CD4-positive, alpha-beta memory T cell (primary cell): ENCODE results near the gene UBE2E1. TPM values are rescaled to one million over a fixed set of nuclear protein-coding genes. Genes with fewer than 3 reads are reported as not detected.
A peak's percentile ranks its signal among the peaks of the same experiment; 100 is the strongest.

Source experiments
- CTCF ChIA-PET: fragments of 350-600 bp; sonication (Branson Sonifier 250); formaldehyde crosslinking; loops from one replicate; lab custom pipeline; 2021; ENCODE audit warnings: inconsistent platforms; ENCODE audit not compliant: partially characterized antibody; lab: Charles Lee
- POLR2A ChIA-PET: fragments of 350-600 bp; sonication (Branson Sonifier 250); formaldehyde crosslinking; loops from one replicate; lab custom pipeline; 2021; ENCODE audit not compliant: partially characterized antibody; lab: Charles Lee
- DNase-seq, 5 donors: peaks; one replicate each; pipeline versions ENCODE4 v3.0.0 to v3.0.0-alpha.2; 2020 to 2022; ENCODE audit warnings: mixed read lengths in 1 of 5
- H3K27ac ChIP-seq: one replicate; pipeline ENCODE4 v1.7.0; 2013; ENCODE audit warnings: low read depth, low read length
- H3K27me3 ChIP-seq: 2 replicates; pipeline ENCODE4 v1.7.0; 2013; ENCODE audit warnings: mild to moderate bottlenecking, low read length, moderate library complexity; ENCODE audit not compliant: insufficient read depth
- H3K36me3 ChIP-seq: 2 replicates; pipeline ENCODE4 v1.7.0; 2013; ENCODE audit warnings: mild to moderate bottlenecking, low read length, moderate library complexity; ENCODE audit not compliant: insufficient read depth
- H3K4me1 ChIP-seq: 2 replicates; pipeline ENCODE4 v1.7.0; 2013; ENCODE audit warnings: mild to moderate bottlenecking, low read length, moderate library complexity; ENCODE audit not compliant: insufficient read depth
- H3K4me3 ChIP-seq, 2 donors: one replicate each; pipeline ENCODE4 v1.7.0; 2013; ENCODE audit warnings: low read length in 2 of 2, mild to moderate bottlenecking in 1 of 2
- H3K9me3 ChIP-seq, 2 donors: one replicate each; pipeline ENCODE4 v1.7.0; 2013; ENCODE audit warnings: low read length in 2 of 2, control low read depth in 1 of 2; ENCODE audit not compliant: control insufficient read depth in 1 of 2
- H3K27ac Mint-ChIP-seq, 7 donors: one replicate each; pipeline ENCODE4 v1.8.0; 2020 to 2021; ENCODE audit warnings: mixed read lengths in 7 of 7, mild to moderate bottlenecking in 6 of 7, inconsistent platforms in 3 of 7, moderate library complexity in 3 of 7
- H3K27me3 Mint-ChIP-seq, 2 donors: one replicate each; pipeline ENCODE4 v1.8.0; 2020 to 2021; ENCODE audit warnings: mixed read lengths in 2 of 2
- H3K36me3 Mint-ChIP-seq, 2 donors: one replicate each; pipeline ENCODE4 v1.8.0; 2020 to 2021; ENCODE audit warnings: mixed read lengths in 2 of 2, inconsistent platforms in 1 of 2, mild to moderate bottlenecking in 1 of 2
- H3K4me1 Mint-ChIP-seq, 4 donors: one replicate each; pipeline ENCODE4 v1.8.0; 2020 to 2021; ENCODE audit warnings: mixed read lengths in 4 of 4, mild to moderate bottlenecking in 1 of 4
- H3K4me3 Mint-ChIP-seq, 8 donors: one replicate each; pipeline ENCODE4 v1.8.0; 2020 to 2021; ENCODE audit warnings: mixed read lengths in 8 of 8, mild to moderate bottlenecking in 7 of 8, moderate library complexity in 6 of 8, inconsistent platforms in 3 of 8
- H3K9me3 Mint-ChIP-seq, 8 donors: one replicate each; pipeline ENCODE4 v1.8.0; 2020 to 2021; ENCODE audit warnings: mixed read lengths in 8 of 8, mild to moderate bottlenecking in 5 of 8, inconsistent platforms in 3 of 8, moderate library complexity in 1 of 8
- intact Hi-C: fragments of 100-400 bp; cut with micrococcal nuclease; formaldehyde crosslinking; loops from one replicate; pipeline ENCODE4 v1.15.1; 2023
- polyA plus RNA-seq, 2 donors: library from polyadenylated mRNA; unstranded; fragments of 300-500 nt; fragmentation: Illumina TruSeq; gene quantifications; one replicate each; pipeline ENCODE4 v1.2.3, GENCODE V29; 2021
- total RNA-seq, 2 experiments: library from RNA; stranded (reverse); gene quantifications; one replicate each; pipeline ENCODE4 v1.2.3, GENCODE V29; 2021

Gene UBE2E1
- total and polyA plus RNA-seq, 4 experiments from 2014 or later: 10.9 to 61.4 (median 35.7) TPM

DNA sequence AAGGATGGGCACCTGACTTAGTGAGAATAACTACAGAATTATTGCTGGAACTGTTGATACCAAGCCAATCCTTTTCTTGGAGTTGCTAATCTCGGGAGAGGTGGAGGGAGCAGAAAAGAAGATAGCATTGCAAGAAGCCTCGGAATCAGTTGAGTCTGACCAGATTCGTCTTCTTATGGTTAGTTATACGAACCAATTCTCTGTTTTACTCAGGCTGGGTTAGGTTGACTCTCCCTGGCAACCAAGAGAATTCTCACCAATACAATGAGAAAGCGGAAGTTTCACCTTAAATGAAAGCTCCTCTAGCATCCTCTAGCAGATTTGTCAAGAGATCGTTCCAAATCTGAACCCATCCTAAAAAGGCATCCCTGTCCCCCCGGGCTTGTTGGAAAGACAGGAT is 43.5 kb upstream of the UBE2E1 start:
- POLR2A ChIA-PET: no interaction called here
- no peaks in the 10 kb centered on the region for H3K27me3 ChIP-seq
- peak overlapping the region in 7 of 8 donors; percentile 59 to 81 (median 77) for H3K4me3 Mint-ChIP-seq
- H3K9me3 Mint-ChIP-seq: peaks cover 0 to 3% (median 0%) of the 10 kb centered on the region in 8 donors
- DNase-seq: no peak
- H3K4me3 ChIP-seq: no peak overlapping the region
- intact Hi-C loops: no loop called here
- peaks cover 0 to 2% of the 10 kb centered on the region in 2 donors for H3K27me3 Mint-ChIP-seq
- peaks cover 13 to 27% (median 19%) of the 10 kb centered on the region in 4 donors for H3K4me1 Mint-ChIP-seq
- no peak overlapping the region for H3K27ac ChIP-seq
- peaks cover 18% of the 10 kb centered on the region for H3K4me1 ChIP-seq
- peak overlapping the region in 4 of 7 donors; percentile 8 to 52 (median 36) for H3K27ac Mint-ChIP-seq
- H3K36me3 Mint-ChIP-seq: no peaks in the 10 kb centered on the region
- H3K9me3 ChIP-seq: no peaks in the 10 kb centered on the region
- no peaks in the 10 kb centered on the region for H3K36me3 ChIP-seq
- CTCF ChIA-PET: no interaction called here

DNA sequence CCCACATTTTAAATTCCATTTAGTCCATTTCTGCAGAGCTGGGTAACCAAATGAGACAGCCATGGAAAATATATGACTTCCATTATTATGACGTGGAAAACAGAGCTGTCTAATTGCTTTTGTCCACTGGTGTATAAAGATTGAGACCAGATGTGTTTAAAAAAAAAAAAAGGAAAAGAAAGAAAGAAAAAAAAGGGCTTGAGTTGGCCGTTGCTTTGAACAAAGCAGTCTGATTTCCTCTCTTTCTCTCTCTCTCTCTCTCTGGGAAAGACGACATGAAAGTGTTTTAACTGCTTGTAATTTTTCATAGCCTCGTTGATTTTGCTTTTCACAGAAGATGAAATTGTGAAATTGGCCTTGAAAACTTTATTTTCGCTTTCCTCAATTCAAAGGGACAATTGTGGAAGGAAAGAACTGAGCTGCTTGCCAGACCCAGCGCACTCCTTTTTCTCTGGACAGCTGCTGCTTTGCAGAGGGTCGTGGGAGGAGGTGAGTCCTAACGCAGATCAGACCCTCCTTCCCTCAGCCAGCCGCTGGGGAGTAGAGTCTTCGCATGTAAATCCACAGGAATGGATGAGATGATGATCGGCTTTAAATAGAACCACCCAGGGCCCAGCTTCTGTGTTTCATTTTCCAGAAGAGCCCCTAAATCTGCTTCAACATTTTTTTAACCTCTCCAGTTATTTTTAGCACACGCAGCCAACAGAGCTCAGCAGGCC is 42.8 kb upstream of the UBE2E1 start:
- peaks cover 13 to 27% (median 19%) of the 10 kb centered on the region in 4 donors for H3K4me1 Mint-ChIP-seq
- no peak for DNase-seq
- POLR2A ChIA-PET: no interaction called here
- H3K4me1 ChIP-seq: peaks cover 18% of the 10 kb centered on the region
- peak overlapping the region in 7 of 8 donors; percentile 59 to 81 (median 77) for H3K4me3 Mint-ChIP-seq
- intact Hi-C loops: no loop called here
- no peaks in the 10 kb centered on the region for H3K27me3 ChIP-seq
- no peaks in the 10 kb centered on the region for H3K36me3 ChIP-seq
- H3K4me3 ChIP-seq: no peak overlapping the region
- no peaks in the 10 kb centered on the region for H3K9me3 ChIP-seq
- H3K9me3 Mint-ChIP-seq: peaks cover 0 to 3% (median 0%) of the 10 kb centered on the region in 8 donors
- no peak overlapping the region for H3K27ac ChIP-seq
- H3K27ac Mint-ChIP-seq: peak overlapping the region in 1 of 7 donors; percentile 48
- H3K27me3 Mint-ChIP-seq: peaks cover 0 to 2% of the 10 kb centered on the region in 2 donors
- no peaks in the 10 kb centered on the region for H3K36me3 Mint-ChIP-seq
- CTCF ChIA-PET: interaction anchor here (0.6 kb wide), 1 partner anchor 57 kb away, joined by 3 read pairs; no protein-coding TSS in a partner anchor

DNA sequence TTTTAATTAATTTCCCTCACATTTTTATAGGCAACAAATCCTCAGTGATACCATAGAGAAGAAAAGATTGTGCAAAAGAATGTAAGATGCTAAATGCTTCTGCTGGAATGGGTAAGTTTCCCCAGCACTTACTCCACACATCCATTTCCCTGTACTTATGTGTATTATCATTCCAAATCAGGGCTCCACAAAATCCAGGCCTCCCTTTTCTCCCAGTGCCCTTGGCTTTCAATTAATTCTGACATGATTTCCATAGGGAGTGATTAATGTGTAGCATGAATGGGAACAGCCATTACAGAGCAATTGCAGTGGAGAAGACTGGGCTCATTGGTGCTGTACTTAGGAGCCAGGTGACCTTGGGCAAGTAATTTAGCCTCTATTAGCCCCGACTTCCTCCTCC is 41.3 kb upstream of the UBE2E1 start:
- POLR2A ChIA-PET: no interaction called here
- H3K27ac Mint-ChIP-seq: no peak overlapping the region
- peaks cover 0 to 3% (median 0%) of the 10 kb centered on the region in 8 donors for H3K9me3 Mint-ChIP-seq
- intact Hi-C loops: no loop called here
- no peak overlapping the region for H3K4me3 Mint-ChIP-seq
- no peak for DNase-seq
- peaks cover 18% of the 10 kb centered on the region for H3K4me1 ChIP-seq
- peaks cover 13 to 27% (median 19%) of the 10 kb centered on the region in 4 donors for H3K4me1 Mint-ChIP-seq
- CTCF ChIA-PET: no interaction called here
- H3K36me3 Mint-ChIP-seq: no peaks in the 10 kb centered on the region
- H3K27me3 ChIP-seq: no peaks in the 10 kb centered on the region
- no peaks in the 10 kb centered on the region for H3K9me3 ChIP-seq
- H3K4me3 ChIP-seq: no peak overlapping the region
- H3K27ac ChIP-seq: no peak overlapping the region
- no peaks in the 10 kb centered on the region for H3K27me3 Mint-ChIP-seq
- no peaks in the 10 kb centered on the region for H3K36me3 ChIP-seq

DNA sequence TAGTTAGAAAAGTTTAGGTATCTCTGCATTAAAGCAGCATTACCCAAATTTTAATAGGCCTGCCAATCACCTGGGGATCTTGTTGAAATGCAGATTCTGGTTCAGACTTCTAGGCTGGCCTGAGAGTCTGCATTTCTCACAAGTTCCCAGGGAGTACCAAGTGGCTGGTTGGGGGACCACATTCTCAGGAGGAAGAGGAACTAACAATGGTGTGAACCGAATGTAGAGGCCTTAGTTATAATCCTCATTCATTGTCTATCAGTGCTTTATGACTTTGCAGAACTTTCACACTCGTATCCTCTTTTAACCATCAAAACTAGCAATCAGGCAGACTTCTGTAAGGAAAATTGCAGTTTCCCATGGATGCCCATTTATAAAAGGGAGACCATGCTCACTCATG is 38.2 kb upstream of the UBE2E1 start:
- H3K27me3 ChIP-seq: no peaks in the 10 kb centered on the region
- H3K36me3 ChIP-seq: no peaks in the 10 kb centered on the region
- Mint-ChIP-seq H3K27ac (no peak overlapping the region), H3K4me3 (no peak overlapping the region), H3K9me3 (peaks cover 0 to 3% (median 0%) of the 10 kb centered on the region in 8 donors), H3K36me3 (no peaks in the 10 kb centered on the region), H3K27me3 (no peaks in the 10 kb centered on the region), H3K4me1 (peaks cover 2 to 7% (median 4%) of the 10 kb centered on the region in 4 donors)
- DNase-seq: no peak
- peaks cover 6% of the 10 kb centered on the region for H3K4me1 ChIP-seq
- no peak overlapping the region for H3K27ac ChIP-seq
- no peaks in the 10 kb centered on the region for H3K9me3 ChIP-seq
- ChIA-PET CTCF (no interaction called here), POLR2A (no interaction called here)
- no peak overlapping the region for H3K4me3 ChIP-seq
- intact Hi-C loops: no loop called here

DNA sequence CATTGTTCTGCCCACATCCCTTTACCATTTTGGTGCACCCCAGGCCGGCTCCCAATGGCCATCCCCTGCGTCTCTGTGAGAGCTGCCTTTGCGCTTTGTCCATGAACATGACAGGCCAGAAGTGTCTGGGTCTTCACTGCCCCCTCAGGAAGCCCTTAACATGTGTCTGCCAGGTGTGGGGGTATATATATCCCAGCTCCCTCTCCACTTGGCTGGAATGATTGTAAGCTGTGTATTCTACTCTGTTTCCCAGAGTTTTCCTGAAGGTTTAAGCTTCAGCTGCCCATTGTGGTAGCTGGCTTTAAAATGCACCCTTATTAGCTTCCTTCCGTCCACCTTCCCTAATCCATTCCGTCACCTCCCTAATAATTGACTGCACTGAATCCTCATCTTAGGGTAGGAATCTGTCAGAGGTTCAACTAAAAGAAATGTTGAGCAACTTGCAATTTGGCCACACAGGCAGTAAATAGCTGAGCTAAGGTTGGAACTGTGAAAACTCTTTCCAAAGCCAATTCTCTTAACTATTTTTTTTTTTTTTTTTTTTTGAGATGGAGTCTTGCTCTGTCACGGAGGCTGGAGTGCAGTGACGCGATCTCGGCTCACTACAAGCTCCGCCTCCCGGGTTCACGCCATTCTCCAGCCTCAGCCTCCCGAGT is 30.4 kb upstream of the UBE2E1 start:
- H3K27me3 Mint-ChIP-seq: peaks cover 0 to 5% of the 10 kb centered on the region in 2 donors
- H3K9me3 Mint-ChIP-seq: peaks cover 0 to 2% (median 0%) of the 10 kb centered on the region in 8 donors
- Histone ChIP-seq H3K4me3 (no peak overlapping the region), H3K27me3 (no peaks in the 10 kb centered on the region), H3K27ac (no peak overlapping the region), H3K4me1 (no peaks in the 10 kb centered on the region), H3K9me3 (no peaks in the 10 kb centered on the region), H3K36me3 (no peaks in the 10 kb centered on the region)
- intact Hi-C loops: no loop called here
- POLR2A ChIA-PET: no interaction called here
- CTCF ChIA-PET: interaction anchor here (0.7 kb wide), 2 partner anchors 13 to 472 kb away, joined by 3 read pairs; no protein-coding TSS in a partner anchor
- no peak for DNase-seq
- no peaks in the 10 kb centered on the region for H3K4me1 Mint-ChIP-seq
- H3K4me3 Mint-ChIP-seq: no peak overlapping the region
- H3K36me3 Mint-ChIP-seq: no peaks in the 10 kb centered on the region
- H3K27ac Mint-ChIP-seq: no peak overlapping the region

DNA sequence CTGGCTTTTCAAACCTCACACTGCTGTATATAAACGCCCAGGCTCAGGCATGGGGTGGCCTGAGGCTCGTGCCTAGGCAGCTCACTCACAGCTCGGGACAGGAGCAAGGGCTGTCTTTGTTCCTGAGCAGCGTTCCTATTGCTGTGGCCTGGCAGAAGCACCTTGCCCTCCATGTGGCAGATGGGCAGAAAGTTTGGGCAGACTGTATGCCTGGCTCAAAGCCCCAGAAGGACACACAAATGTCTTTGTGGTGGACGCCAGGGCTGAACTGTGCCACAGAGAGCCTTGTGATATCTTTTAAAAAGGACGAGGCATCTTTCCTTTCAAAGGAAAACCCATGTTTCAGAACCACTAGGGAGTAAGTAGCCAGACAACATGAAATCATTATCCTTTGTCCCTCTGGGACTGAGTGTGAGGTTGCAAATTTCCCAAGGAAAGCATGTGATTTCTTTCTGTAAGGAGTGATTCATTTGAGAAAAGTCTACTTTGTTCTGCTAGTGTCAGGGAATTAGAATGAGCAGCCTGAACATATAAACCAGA is 29.3 kb upstream of the UBE2E1 start:
- Histone ChIP-seq H3K27ac (no peak overlapping the region), H3K4me3 (no peak overlapping the region), H3K9me3 (no peaks in the 10 kb centered on the region), H3K27me3 (no peaks in the 10 kb centered on the region), H3K4me1 (no peaks in the 10 kb centered on the region), H3K36me3 (no peaks in the 10 kb centered on the region)
- no peak overlapping the region for H3K27ac Mint-ChIP-seq
- no peak for DNase-seq
- peaks cover 0 to 7% of the 10 kb centered on the region in 2 donors for H3K27me3 Mint-ChIP-seq
- ChIA-PET POLR2A (no interaction called here), CTCF (no interaction called here)
- intact Hi-C loops: no loop called here
- no peaks in the 10 kb centered on the region for H3K36me3 Mint-ChIP-seq
- peaks cover 0 to 3% (median 0%) of the 10 kb centered on the region in 8 donors for H3K9me3 Mint-ChIP-seq
- H3K4me3 Mint-ChIP-seq: no peak overlapping the region
- H3K4me1 Mint-ChIP-seq: no peaks in the 10 kb centered on the region

DNA sequence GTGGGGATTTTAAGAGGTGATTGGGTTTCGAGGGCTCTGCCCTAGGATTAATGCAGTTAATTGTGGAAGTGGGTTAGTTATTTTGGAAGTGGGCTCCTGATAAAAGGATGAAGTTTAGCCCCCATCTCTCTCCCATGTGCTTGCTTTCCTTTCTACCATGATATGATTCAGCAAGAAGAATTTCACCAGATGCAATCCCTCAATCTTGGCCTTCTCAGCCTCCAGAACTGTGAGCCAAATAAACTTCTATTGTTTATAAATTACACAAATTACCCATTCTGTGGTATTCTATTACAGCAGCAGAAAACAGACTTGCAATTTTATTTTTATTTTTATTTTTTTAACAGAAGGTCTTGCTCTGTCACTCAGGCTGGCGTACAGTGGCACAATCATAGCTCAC is 27.3 kb upstream of the UBE2E1 start:
- Mint-ChIP-seq H3K27ac (no peak overlapping the region), H3K9me3 (peaks cover 0 to 4% (median 0%) of the 10 kb centered on the region in 8 donors), H3K36me3 (no peaks in the 10 kb centered on the region), H3K4me3 (no peak overlapping the region), H3K27me3 (peaks cover 6 to 15% of the 10 kb centered on the region in 2 donors), H3K4me1 (no peaks in the 10 kb centered on the region)
- POLR2A ChIA-PET: no interaction called here
- no peaks in the 10 kb centered on the region for H3K4me1 ChIP-seq
- DNase-seq: no peak
- intact Hi-C loops: no loop called here
- no peak overlapping the region for H3K4me3 ChIP-seq
- no peaks in the 10 kb centered on the region for H3K36me3 ChIP-seq
- CTCF ChIA-PET: no interaction called here
- no peak overlapping the region for H3K27ac ChIP-seq
- H3K9me3 ChIP-seq: no peaks in the 10 kb centered on the region
- H3K27me3 ChIP-seq: no peaks in the 10 kb centered on the region
